COR-L47 (cell line): Measurements from ENCODE around the gene IGFBP3.
"Not testable (repeated sequence)": the region's sequence is repeated elsewhere in the genome, so short reads cannot be mapped to it uniquely, and the experiment has no call there.

Experiments used
- DNase-seq: peaks from one replicate; lab custom pipeline; 2025; lab: John Stamatoyannopoulos, UW

IGFBP3 gene, protein sequence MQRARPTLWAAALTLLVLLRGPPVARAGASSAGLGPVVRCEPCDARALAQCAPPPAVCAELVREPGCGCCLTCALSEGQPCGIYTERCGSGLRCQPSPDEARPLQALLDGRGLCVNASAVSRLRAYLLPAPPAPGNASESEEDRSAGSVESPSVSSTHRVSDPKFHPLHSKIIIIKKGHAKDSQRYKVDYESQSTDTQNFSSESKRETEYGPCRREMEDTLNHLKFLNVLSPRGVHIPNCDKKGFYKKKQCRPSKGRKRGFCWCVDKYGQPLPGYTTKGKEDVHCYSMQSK

DNA sequence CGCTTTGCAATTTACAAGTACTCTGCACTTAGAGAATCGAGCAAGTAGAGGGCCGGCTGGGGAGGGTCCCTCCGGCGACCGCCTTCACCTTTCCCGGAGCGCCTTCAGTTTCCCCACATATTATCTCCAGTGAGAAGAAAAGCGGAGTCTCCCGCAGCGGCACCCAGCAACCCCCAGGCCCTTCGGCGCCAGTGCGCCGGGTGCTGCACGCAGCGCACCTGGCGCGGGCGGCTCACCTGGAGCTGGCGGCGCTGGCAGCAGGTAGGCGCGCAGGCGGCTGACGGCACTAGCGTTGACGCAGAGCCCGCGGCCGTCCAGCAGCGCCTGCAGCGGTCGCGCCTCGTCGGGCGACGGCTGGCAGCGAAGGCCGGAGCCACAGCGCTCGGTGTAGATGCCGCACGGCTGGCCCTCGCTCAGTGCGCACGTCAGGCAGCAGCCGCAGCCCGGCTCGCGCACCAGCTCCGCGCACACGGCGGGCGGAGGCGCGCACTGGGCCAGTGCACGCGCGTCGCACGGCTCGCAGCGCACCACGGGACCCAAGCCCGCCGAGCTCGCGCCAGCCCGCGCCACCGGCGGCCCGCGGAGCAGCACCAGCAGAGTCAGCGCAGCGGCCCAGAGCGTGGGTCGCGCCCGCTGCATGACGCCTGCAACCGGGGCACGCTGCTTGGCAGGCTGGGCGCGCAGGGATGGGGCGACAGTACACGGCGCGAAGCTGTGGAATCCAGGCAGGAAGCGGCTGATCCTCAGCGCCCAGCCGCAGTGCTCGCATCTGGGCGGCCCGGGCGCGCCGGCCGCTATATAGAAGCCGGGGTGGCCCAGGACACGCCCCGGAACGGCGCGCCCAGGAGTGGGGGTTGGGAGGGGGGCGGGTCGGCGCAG lies at the start of gene IGFBP3:
TSS of gene IGFBP3 (minus strand) at position 771 of the 879 bp plus-strand sequence. CDS start at position 639, 132 bp downstream.
- peak; percentile 72 for DNase-seq

DNA sequence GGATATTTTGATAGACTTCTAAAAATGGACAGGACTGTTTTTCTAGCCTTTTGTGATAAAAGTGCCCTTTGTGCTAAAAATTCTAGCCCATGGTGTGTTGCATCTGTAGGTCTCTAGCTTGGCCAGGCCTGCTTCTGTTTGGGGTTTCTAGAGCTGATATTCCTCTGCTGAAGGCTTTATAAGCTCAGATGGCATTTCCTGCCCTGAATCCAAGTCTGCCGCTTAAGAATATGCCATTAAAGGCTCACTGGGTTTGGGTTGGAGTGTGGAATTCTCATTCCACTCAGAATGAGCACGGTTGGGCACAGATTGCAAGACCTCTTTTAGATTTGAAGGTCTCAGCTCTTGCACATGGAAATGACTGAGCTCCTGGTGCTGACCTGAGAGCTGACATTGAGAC lies 49.4 kb upstream of the IGFBP3 start:
- DNase-seq: no peak

DNA sequence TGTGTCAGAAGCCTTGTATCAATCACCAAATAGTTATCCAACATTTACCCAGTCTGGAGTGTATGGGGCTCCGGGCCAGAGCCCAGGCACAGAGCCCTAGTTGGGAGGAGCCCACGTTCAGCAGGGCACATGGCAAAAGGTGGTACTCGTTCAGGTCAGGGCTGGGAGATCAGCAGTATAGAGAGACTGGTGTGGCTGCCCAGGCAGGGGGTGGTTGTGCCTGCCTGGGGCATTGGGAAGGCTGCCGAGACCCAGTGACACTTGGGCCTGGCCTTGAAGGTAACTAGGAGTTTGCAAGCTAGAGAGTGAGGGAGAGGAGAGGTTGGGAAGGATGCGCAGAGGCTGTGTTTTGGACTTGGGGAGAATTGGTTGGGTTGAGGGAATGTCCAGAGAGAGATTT lies 48.9 kb upstream of the IGFBP3 start:
- DNase-seq: no peak

DNA sequence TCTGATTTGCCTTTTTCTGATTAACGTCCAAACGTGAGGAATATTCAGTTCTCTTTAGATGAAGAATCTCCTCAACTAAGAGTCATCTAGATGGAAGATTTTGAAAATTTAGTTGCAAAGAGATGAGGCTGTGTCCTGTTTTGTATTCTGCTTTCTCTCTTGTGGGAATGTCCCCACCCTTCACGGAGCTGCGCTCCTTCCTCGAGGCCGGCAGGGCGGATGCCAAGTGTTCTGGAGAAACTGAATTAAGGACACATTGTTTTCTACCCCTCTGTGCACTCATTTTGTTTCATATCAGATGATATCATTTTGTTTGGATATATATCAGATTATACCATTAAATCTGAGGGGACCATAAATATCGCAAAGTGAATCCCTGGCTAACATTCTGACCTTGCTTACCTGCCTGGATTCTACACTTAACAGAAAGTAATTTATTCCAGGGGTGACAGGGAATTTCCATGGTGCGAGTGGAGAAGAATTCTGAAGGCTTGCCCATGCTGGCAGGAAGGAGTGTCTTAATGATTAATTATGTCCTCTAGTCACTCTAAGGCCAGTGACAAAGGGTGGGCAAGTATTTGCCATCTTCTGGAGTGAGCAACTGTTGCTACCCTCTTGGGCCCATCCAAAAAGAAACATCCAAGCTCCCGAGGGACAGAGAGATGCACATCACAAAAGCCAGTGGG lies 47.9 kb upstream of the IGFBP3 start:
- DNase-seq: no peak

DNA sequence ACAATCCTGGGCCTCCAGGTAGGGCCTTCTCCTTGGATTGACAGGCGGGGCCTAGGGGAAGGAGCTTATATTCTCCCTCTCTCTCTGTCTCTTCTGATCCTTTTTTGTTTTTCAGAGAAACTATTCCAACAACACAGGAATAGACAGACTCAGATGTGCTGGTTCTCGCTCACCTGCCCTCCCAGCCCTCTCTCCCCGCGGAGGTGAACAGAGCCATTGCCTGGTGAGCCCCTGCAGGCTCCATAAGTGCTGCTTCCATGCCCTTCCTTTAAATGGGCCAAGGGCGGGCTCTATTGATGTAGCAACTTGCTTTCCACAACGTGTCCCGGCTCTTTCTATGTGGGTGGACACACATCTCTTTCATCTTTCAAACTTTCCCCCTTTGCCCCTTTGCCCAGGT lies 47.2 kb upstream of the IGFBP3 start:
- DNase-seq: no peak

DNA sequence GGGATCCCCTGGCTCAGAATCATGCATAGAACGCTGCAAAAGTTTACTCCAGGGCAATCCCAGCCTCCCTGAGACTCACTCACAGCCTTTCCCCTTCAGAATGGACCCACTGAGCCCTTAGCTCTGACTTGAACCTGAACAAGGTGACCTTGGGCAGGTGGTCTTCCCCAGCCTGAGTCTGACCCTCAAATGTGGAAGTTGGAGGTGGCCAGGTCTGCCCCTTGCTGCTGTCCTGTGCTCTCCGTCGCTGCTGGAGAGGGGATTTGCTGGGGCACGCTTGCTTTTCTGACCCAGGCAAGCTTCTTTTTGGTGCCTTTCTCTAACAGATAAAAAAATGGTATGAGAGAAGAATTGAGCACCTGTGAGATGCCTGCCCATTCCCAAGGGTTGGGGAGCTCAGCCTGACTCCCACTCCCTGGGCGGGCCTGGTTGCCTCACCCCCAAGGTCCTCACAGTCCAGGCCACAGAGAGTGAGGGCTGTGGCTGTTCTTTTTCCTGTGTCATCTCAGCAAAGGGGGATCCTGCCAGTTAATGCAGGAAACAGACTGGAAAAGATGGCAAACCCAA lies 46.6 kb upstream of the IGFBP3 start:
- no peak for DNase-seq

DNA sequence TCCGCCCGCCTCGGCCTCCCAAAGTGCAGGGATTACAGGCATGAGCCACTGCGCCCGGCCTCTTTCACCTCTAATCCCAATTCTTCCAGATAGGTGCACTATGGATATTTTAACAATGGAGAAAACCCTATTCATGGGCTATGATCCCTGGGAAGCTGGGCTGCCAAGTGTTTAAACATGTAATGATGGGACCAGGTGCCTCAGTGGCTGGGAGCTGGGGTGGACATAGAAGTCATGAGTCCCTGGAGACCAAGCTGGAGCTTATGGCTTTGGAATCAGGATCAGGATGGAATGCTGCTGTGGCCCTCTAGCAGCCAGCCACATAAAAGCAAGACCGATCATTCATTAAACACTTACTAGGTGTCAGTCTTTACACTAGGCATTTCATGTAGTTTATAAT lies 41.8 kb upstream of the IGFBP3 start:
- DNase-seq: no peak

DNA sequence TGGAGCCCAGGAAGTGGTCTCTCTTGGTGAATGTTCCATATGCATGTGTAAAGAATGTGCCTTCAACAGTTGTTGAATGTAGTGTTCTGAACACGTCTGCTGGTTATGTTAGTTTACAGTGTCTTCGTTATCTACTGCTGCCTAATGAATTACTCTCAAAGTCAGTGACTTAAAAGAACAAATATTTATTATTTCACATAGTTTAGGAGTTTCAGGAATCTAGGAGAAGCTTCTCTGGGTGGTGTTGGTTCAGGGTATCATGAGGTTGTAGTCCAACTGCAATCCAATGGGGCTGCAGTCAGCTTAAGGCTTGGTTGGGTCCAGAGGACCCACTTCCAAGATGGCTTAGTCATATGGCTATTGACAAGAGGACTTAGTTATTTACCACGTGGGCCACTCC lies 36.6 kb upstream of the IGFBP3 start:
- DNase-seq: no peak

DNA sequence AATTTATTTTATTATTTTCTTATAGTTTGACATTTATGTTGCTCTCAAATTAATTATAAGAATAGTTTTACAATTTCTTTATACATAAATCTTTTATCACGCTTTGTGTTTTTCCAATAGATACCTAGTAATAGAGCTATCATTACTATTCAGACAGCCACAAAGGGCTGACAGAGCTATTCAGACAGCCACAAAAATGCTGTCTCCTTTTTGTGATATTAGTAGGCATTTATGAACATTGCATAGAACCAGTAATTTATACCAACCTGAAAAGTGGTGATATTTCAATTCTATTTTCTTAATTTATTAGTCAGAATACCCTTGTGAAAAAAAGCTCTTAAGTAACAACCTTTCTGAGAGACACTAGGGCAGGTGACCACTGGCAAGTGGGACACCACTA lies 34.2 kb upstream of the IGFBP3 start:
- no peak for DNase-seq

DNA sequence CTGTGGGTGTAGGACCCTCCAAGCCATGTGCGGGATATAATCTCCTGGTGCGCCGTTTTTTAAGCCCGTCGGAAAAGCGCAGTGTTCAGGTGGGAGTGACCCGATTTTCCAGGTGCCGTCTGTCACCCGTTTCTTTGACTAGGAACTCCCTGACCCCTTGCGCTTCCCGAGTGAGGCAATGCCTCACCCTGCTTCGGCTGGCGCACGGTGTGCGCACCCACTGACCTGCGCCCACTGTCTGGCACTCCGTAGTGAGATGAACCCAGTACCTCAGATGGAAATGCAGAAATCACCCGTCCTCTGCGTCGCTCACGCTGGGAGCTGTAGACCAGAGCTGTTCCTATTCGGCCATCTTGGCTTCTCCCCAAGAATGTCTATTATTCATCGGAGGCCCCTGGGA lies 32.0 kb upstream of the IGFBP3 start:
- DNase-seq: not testable (repeated sequence)

DNA sequence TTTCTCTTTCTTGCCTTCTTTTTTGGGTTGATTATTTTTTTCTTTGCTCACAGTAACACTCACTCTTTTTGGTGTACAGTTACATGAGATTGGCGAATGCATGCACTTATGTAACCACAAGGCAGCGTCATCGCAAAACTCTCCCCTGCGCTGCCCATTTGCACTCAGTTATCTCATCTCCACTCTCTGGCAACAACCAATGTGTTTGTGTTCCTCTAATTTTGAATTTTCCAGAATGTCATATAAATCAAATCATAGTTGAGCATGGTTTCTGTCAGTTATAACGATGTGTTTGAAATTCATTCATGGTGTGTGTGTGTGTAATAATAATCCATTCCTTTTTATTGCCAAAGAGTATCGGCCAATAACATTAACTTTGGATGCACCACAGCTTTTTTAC lies 23.0 kb upstream of the IGFBP3 start:
- DNase-seq: no peak

DNA sequence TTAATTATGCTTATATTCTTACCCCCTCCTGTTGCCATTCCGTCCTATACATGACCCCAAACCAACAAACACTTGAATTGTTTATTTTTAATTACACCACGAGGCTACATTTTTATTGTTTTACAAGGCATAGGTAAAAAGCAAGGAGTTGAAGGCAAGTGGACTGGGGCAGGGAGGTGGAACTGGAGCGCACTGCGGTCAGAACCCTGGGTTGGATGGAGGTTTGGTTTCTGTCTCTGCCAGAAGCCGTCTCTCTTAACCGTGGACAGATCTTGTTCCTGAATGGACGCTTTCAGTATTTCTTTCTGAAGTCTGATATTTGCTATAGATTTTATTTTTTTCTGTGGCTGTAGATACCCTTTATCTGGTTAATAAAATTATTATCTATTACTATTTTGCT lies 19.9 kb upstream of the IGFBP3 start:
- no peak for DNase-seq

DNA sequence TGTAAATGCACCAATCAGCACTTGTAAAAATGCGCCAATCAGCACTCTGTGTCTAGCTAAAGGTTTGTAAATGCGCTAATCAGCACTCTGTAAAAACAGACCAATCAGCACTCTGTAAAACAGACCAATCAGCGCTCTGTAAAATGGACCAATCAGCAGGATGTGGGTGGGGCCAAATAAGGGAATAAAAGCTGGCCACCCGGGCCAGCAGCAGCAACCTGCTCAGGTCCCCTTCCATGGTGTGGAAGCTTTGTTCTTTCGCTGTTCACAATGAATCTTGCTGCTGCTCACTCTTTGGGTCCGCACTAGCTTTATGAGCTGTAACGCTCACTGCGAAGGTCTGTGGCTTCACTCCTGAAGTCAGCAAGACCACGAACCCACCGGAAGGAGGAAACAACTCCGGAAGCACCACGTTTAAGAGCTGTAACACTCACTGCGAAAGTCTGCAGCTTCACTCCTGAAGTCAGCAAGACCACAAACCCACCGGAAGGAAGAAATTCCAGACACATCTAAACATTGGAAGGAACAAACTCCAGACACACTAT lies 19.2 kb upstream of the IGFBP3 start:
- DNase-seq: not testable (repeated sequence)

DNA sequence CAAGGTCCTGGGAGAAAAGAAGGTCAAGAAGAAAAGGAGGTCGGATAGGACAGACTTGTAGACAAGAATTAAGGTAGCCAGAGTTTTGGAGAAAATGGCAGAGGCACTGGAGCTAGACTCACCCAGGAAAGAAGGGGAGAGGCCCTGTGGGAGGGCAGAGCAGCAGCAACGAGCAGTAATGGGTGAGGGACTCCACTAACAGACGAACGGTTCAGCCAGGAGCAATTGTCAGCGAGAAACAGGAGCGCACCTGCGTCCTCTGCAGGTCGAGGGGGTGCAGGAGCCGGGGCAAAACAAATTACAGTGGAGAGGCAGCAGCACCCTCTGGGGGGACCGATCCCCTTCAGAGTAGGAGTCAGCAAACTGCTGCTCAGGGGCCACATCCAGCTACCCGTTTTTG lies 18.5 kb upstream of the IGFBP3 start:
- DNase-seq: no peak

DNA sequence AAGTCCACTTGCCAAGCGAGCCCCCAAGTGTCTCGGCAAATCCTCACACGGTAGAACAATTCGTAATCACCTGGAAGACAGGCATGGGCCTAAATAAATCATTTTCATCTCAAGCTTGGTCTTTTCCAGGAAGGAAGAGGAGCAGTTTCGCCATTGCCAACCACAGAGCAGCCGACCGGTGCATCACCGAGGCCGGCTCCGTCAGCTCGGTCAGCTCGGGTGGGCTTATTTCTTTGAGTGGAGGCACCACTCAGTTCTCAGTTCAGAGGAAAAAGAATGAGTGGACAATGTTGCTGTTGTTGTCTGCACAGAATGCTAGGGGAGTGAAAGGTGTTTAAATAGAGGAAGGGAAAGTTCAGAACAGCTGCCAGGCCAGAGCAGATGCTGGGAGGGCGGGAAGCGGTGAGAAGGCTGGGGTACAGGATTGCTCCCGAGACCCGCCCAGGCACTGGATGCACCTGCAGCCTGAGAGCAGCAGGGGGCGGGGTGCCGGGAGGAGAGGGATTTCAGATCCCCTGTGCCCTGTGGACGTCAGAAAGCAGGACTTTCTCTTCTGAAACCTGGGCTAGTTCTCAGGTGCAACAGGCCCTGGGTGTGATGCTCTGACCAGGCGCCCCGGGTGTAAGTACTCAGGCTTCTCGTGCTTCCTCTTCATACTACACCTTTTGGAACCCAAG lies 17.7 kb upstream of the IGFBP3 start:
- DNase-seq: no peak

DNA sequence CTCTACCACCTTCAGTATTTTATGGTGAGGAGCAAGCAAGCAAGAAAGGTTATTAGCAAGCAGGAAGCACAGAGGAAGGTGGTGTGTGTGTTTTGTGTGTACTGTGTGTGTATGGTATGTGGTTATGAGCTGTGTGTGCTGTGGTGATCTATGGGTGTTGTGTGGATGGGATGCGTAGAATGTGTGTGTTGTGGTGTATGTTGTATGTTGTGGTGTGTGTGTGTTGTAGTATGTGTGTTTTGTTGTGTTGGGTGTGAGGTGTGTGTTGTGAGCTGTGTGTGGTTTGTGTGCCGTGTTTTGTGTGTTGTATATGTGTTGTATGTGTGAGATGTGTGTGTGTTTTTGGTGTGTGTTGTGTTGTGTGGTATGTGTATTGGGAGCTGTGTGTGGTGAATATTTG lies 16.8 kb upstream of the IGFBP3 start:
- no peak for DNase-seq

DNA sequence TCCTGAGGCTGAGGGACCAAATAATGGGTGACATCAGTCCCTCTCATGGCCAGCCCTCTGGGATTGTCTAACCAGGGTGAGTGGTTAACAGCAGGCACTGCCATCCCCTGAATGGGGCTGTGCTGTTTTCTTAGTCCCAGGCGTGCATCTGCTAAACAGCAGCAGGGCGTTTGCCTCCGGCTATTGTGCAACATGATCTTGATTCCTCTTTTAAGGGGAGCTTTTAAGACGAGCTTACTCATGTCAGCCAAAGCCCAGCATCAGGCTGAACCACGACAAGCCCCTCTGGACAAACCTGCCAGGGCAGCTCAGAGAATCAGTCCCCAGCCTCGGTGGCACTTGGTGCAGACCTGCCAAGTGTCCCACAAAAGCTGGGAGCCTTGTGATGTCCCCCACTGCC lies 16.2 kb upstream of the IGFBP3 start:
- DNase-seq: no peak

DNA sequence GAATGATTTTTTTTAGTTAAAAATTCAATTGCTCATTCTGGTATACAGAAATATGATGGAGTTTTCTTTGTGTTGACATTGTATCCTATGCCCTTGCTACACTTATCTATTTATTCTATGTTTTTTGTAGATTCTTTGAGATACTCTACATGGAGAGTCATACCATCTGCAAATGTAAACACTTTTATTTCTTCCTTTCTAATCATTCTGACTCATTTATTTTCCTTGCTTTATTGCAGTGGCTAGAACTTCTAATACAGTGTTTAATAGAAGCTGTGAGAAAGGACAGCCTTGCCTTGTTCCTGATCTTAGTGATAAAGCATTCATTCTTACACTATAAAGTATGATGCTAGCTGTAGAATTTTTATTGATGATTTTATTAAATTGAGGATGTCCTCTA lies 9.9 kb upstream of the IGFBP3 start:
- DNase-seq: no peak

DNA sequence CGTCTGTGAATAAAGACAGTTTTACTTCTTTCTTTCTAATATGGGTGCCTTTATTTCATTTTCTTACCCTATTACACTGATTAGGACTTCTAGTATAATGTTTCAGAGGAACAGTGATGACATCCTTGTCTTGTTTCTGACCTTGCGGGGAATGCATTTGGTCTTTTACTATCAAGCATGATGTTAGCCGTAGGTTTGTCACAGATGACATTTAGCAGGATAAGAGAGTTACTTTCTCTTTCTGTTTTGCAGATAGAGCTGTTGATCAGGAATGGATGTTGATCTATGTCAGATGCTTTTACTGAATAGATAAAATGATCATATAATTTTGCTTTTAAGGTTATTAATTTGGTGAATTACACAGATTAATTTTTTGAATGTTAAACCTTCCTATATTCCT lies 6.6 kb upstream of the IGFBP3 start:
- no peak for DNase-seq

DNA sequence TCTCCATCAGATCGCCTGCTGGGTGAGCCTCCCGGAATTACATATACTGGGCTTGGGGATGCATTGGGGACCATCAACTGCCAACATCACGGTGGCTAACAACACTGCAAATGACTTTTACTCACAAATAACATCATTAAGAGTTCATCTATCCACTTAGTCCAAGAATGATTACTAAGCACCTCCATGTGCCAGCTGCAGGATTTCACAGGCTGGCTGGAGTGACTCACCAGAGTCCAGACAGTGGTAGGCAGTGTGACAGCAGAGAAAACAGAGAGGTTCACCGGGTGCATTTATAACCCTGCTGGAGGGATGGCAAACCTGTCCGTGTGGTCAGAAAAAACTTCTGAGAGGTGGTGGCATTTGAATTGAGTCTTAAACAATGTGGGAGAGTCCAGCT lies 3.2 kb upstream of the IGFBP3 start:
- DNase-seq: no peak

DNA sequence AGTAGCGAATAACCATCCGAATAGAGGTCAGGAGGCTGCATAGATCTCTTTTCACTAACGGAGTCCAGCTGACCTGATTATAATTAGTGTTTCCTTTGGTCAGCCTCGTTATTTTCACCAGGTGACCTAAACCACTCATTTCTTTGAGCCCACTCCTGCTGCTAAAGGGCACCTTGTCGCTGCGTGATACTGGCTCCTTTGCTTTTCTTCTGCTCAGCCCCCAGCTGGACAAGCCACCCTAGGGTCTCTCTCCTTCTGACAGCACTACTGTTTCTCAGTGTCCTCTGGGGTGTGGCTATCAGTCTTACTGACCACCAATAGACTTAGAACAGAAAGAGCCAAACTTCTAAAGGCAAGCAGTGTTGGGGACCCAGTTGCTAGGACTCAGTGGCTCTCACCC lies 2.7 kb upstream of the IGFBP3 start:
- DNase-seq: no peak

DNA sequence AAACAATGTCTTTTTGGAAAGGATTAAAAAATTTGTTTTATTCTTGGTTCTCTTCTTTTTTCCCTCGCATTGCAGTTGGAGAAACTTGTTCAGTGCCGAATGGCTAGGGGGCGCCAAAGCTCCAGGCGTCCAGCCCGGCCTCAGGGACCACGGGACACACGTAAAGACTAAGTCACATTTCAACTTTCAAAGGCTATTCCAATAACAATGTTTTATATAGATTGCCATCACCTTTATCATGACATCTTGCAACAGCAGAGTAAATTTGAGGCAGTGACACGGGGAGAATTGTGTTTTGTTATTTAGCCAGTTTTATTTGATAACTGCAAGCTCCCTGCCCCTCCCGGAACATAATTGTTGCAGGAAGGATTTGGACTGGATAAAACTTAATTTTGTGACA lies 2.2 kb upstream of the IGFBP3 start:
- DNase-seq: peak; percentile 53
